ENCODE data around the gene GTF3C2. TPM values are rescaled to one million over a fixed set of nuclear protein-coding genes. Genes with fewer than 3 reads are reported as not detected.

Gene GTF3C2
- total RNA-seq, 1 experiment from 2014 or later: 109 TPM

GRCh38 chr2:27354597-27354927, 2.0 kb downstream of the GTF3C2 start:
- Mint-ChIP-seq H3K27ac (no peak overlapping the region), H3K9me3 (peaks cover 12 to 16% of the 10 kb centered on the region in 2 experiments), H3K27me3 (ENCODE audit: low read depth) (no peaks in the 10 kb centered on the region), H3K4me1 (peaks cover 16 to 43% of the 10 kb centered on the region in 2 experiments), H3K4me3 (peak overlapping the region; percentile 39 to 97; a peak in 4 of 5 replicates), H3K36me3 (ENCODE audit: insufficient read depth in 1 of 3, low read depth in 3 of 3) (peaks cover 15 to 25% (median 22%) of the 10 kb centered on the region in 3 experiments)
- Histone ChIP-seq H2AFZ (ENCODE audit: low read length) (no peak overlapping the region), H3K4me2 (ENCODE audit: insufficient read depth, insufficient read length, low read length) (no peak overlapping the region), H4K20me1 (ENCODE audit: control insufficient read depth, insufficient read depth, insufficient read length) (peaks cover 4% of the 10 kb centered on the region), H3K56ac (ENCODE audit: insufficient read length, low read depth, low read length) (no peak overlapping the region), H3K9ac (ENCODE audit: extremely low read depth, insufficient read length, low read length) (no peak overlapping the region), H4K8ac (replicated peaks; ENCODE audit: insufficient read length, low read depth, low read length) (no peak overlapping the region), H3K9me3 (ENCODE audit: control insufficient read depth, low read depth, low read length) (no peaks in the 10 kb centered on the region), H3K23me2 (ENCODE audit: insufficient read length, low read depth, low read length, poor library complexity, severe bottlenecking) (no peaks in the 10 kb centered on the region), H3K18ac (ENCODE audit: insufficient read length, low read depth, low read length) (no peak overlapping the region), H3K79me2 (ENCODE audit: insufficient read depth, low read length) (peaks cover 37% of the 10 kb centered on the region; the same call in 1 of the 2 replicates), H4K5ac (ENCODE audit: insufficient read length, low read depth, low read length) (no peak overlapping the region), H2BK15ac (ENCODE audit: low read depth, low read length) (no peak overlapping the region), H2BK20ac (ENCODE audit: low read depth, low read length, poor library complexity, severe bottlenecking) (no peak overlapping the region), H3K14ac (ENCODE audit: insufficient read depth, low read length) (no peak overlapping the region), H3K4me1 (ENCODE audit: insufficient read depth, low read length) (peaks cover 2% of the 10 kb centered on the region; the same call in 1 of the 2 replicates), H3K27ac (ENCODE audit: insufficient read length, low read depth, low read length) (no peak overlapping the region), H3K27me3 (ENCODE audit: insufficient read depth, low read length) (no peaks in the 10 kb centered on the region), H2BK12ac (ENCODE audit: insufficient read length, low read depth, low read length) (no peak overlapping the region), H3K79me1 (ENCODE audit: insufficient read depth, low read depth, low read length, poor library complexity, severe bottlenecking) (peaks cover 4% of the 10 kb centered on the region), H2BK5ac (ENCODE audit: insufficient read length, low read length) (no peak overlapping the region), H3T11ph (ENCODE audit: low read length) (no peak overlapping the region), H4K91ac (ENCODE audit: insufficient read length, low read depth, low read length) (no peak overlapping the region), H3K4ac (ENCODE audit: low read depth, low read length) (no peak overlapping the region), H3K23ac (ENCODE audit: insufficient read length, low read depth, low read length) (no peak overlapping the region), H2AK5ac (ENCODE audit: insufficient read length, low read length) (no peak overlapping the region), H2BK120ac (ENCODE audit: low read depth, low read length, poor library complexity, severe bottlenecking) (no peak overlapping the region)
- no CpG with 5 or more reads among the region's 7 CpGs for WGBS (ENCODE audit: extremely low coverage, insufficient read length, low lambda C conversion rate)
- TF ChIP-seq, protein P1, sequence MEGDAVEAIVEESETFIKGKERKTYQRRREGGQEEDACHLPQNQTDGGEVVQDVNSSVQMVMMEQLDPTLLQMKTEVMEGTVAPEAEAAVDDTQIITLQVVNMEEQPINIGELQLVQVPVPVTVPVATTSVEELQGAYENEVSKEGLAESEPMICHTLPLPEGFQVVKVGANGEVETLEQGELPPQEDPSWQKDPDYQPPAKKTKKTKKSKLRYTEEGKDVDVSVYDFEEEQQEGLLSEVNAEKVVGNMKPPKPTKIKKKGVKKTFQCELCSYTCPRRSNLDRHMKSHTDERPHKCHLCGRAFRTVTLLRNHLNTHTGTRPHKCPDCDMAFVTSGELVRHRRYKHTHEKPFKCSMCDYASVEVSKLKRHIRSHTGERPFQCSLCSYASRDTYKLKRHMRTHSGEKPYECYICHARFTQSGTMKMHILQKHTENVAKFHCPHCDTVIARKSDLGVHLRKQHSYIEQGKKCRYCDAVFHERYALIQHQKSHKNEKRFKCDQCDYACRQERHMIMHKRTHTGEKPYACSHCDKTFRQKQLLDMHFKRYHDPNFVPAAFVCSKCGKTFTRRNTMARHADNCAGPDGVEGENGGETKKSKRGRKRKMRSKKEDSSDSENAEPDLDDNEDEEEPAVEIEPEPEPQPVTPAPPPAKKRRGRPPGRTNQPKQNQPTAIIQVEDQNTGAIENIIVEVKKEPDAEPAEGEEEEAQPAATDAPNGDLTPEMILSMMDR (conservative IDR thresholded peaks at IDR 0.05): no peak
- no peak for DNase-seq
